Raji (cell line): Measurements from ENCODE around the gene PAXX.

Experiments used
- POLR2A ChIP-seq: IDR thresholded peaks from 2 replicates; pipeline ENCODE4 v1.6.1; 2011; ENCODE audit warnings: low read depth, low read length, control low read depth; ENCODE audit not compliant: insufficient read depth

The PAXX gene

DNA sequence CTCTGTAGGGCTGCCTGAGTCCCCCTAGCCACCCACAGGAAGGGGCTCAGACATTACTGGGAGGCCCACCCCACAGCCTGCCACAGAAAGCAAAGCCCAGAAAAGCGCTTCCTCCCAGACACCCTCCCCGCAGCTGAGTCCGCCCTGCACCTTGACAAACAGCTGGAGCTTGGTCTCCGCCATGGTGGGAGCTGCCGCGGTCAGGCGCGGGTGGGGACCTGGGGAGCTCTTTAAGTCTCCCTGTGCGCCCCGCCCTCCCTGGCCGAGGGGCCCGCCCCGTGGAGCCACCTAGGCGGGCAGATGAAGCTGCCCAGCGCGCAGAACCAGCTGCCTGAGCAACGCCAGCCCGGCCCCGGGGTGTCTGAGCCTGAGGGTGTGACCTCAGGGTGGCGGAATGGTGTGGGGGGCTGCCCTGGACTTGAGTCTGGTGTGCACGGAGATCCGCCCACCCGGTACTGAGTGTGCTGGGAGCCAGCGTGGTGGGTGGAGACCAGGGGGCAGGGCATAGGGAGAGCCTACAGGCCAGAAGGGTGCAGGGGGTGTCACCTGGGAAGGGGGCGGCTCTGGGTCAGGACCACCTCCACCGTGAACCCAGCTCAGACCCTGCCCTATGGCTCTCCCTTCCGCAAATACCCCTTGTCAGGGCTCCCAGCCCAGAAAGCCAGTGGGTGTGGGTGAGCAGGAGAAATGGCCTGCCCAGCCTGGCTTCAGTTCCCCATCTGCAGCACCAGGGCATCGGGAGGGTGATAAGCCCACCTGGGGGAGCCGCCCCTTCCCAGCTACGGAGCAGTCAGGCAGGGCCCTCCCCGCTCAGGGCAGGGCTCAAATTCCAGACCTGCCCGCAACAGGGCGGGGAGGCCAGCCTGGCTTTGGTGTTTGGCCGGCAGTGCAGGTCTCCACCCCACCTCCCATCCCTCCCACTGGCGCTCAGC lies 4.4 kb downstream of the PAXX start, which contains the start of gene CLIC3:
TSS of gene CLIC3 (minus strand) at position 208 of the 932 bp plus-strand sequence. CDS start at position 183, 25 bp downstream.
- no peak for TF ChIP-seq POLR2A

DNA sequence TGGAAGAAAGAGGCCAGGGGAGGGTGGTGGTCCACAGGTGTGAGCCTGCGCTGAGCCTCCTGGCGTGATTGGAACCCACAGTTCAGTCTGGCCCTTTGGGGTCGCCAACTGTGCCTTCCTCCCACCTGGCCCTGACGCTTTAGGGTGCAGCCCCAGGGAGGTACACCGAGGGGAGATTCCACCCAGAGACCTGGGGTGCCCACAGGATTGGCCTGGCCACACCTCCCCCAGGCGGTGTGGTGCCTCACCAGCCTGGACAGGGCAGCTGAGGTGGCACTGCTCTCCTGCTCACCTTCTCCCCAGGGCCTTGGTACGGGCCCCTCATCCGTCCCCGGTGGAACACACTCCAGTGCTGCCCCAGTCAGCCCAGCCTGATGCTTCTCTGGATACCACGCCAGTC lies 5.1 kb downstream of the PAXX start:
- 0 out of 2 replicates have a peak, but pooled peaks have one; percentile 29 for TF ChIP-seq POLR2A

DNA sequence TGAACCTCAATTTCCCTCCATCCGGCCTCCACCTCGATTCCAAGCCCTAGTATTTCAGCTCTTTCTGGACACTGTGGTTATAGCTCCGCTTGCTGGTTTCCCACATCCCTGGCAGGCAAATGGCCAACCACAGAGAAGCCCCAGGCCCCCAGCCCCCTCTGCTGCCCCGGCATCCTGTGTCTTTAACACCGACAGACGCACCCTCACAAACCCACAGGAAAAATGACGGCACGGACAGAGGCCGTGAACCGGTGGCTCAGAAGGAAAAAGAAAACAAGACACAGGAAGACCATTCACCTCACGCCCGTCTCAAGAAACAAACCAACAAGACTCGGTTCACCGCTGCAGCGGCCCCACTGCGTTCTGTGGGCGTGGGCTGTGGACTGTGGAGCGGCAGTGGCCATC lies 5.6 kb downstream of the PAXX start:
- TF ChIP-seq POLR2A = no peak

DNA sequence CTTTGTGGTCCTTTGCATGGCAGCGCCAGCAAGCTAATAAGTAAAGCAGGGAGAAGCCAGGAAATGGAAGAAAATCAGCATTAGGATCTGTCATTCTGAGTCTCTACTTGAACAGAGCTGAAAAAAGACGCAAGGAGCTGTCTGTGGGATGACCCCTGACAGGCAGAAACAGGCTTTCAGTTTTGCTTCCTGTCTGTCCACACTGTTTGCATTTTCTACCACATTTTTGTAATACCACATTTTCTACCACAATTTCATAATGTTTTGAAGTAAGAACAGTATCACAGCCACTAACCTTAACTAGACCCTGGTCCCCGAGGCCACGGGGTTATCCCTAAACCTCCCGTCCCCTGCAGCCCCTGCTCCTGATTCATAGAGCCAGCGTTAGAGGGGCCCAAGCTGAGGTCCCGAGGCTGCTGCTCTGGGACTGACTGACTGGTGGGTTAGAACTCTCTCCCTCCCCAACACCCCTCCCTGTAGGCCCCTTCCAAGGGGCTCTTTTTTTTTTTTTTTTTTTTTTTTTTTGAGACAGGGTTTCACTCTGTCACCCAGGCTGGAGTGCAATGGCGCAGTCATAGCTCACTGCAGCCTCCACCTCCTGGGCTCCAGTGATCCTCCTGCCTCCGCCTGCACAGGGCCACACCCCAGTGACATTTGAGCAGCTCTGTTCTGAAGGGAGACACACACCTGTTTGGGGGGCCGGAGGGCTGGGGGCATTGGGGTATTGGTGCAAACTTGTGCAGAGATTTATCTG lies 8.1 kb downstream of the PAXX start:
- TF ChIP-seq POLR2A = 0 out of 2 replicates have a peak, but pooled peaks have one; percentile 14

DNA sequence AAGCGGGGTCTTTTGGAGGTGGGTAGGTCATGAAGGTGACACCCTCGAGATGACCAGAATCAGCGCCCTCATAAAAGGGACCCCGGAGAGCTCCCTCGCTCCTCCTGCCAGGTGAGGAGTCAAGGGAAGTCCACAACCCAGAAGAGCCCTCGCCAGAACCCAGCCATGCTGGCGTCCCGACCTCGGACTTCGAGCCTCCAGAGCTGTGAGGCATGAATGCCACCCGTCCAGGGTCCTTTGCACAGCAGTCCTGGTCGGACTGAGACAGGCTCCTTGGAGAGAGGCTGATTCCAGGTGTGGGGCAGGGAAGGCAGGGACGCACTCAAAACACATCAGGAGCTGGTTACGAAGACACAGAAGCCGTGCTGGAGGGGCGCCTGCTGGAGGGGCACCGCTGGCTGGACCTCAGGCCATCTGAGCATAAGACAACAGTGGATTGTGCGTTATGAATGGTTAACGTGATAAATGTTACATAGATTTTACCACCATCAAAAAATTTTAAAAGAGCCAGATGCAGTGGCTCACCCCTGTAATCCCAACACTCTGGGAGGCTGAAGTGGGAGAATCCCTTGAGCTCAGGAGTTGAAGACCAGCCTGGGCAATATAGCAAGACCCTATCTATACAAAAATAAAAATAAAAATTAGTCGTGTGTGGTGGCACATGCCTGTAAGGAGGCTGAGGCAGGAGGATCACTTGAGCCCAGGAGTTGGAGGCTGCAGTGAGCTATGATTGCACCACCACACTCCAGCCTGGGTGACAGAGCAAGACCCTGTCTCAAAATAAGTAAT lies 9.8 kb downstream of the PAXX start:
- no peak for TF ChIP-seq POLR2A

DNA sequence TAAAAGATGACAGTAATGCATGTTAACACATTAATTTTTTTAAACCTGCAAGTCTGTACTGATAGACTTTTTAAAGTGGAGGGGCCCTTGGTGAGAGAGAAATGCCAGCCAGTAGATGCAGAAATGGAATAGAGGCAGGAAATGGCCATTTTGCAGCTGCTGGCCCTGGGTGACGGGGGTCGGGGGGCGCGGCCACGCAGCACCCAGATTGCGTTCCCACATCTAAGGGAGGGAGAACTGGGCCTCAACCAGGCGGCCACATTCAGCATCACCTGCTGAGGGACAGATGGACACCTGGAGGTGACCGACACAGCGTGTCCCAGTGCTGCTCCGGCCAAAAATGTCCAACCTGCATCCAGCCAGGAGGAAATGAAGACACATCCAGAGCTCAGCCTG lies 10.4 kb downstream of the PAXX start:
- TF ChIP-seq POLR2A = no peak

DNA sequence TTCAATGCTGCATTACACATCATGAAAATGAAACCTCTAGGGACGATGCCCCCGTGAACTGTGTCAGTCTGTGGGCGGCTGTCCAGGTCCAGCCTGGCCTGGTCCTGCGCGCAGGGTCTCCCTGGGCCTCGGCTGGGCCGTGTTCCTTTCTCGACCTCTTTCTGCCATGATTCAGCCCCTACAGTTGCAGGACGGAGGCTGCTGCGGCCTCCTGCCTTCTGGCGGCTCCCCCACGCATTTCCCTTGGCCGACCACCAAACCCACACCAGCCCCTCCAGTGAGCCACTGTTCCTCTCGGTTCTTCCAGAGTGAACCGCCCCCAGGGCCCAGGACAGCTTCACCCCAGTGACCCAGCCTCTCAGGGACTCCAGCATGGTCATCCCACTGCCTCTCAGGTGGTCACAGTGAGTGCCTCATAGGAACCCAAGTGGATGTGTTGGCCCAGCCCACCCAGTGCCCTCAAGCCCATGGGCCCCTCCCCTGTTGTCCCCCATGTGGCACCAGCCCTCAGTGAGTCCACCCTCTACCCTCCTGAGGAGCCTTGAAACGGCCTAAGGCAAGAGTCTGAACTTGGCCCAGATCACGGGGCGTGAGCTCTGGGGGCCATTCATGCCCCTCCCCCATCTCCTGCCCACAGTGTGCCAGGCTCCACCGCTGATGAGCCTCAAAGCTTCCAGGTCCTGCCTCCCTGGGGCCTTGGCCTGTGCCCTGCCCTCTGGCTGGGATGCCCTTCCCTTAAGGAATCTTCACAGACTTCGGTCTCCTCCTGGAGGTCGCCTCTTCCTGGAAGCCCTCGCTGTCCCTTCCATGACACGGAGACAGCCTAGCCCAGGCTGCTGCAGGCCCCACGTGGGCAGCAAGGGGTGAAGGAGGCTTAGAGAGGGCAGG lies 14.1 kb downstream of the PAXX start:
- no peak for TF ChIP-seq POLR2A

DNA sequence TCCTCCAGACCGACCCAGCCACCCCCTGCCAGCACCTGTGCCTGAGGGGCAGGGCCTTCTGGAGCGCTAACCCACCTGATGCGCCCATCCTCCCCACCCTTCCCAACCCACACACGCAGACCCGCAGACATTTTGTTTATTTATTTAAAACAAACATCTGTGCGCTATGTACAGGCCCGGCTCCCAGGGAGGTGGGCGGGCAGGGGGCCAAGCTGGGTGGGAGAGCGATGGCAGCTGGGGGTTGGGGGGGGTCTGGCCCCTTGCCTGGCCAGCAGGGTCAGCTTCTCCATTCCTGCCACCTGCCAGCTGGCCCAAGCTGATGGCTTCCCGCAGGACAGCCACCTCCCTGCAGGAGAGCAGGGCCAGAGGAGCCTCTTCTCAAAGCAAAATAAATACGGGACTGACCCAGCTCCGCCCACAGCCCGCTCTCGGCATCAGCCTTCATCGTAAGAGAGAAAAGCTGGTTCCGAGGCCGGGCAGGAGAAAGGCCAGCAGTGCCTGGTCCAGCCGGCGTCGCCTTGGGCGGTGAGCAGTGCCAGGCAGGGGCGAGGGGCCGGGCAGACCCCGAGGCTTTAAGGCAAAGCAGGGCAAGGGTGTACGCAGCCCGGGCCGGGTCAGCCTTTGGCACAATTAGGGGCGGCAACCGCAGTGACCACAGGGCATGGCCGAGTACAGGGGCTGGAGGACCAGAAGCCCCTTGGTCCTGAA lies 15.0 kb downstream of the PAXX start:
- no peak for TF ChIP-seq POLR2A

DNA sequence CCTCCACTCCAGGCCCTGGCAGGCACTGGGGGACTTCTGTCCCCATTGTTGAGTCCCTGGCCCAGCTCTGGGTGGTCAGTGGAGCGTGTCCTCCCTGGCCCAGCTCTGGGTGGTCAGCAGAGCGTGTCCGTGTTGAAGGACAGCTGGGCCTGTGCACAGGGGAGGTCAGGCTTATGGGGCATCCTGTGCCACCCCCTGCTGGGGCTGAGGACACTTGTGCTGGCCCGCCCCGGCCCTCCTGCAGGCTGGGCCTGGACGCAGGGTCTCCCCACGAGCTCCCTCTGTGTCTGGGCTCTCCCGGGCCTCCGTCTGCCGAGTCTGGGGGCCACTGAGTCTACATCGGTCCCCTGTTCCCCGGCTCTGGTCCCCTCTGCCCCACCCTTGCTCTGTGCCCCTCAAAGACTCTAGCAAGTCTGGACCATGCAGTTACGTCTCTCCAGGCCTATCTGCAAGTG lies 15.6 kb downstream of the PAXX start:
- TF ChIP-seq POLR2A = no peak

DNA sequence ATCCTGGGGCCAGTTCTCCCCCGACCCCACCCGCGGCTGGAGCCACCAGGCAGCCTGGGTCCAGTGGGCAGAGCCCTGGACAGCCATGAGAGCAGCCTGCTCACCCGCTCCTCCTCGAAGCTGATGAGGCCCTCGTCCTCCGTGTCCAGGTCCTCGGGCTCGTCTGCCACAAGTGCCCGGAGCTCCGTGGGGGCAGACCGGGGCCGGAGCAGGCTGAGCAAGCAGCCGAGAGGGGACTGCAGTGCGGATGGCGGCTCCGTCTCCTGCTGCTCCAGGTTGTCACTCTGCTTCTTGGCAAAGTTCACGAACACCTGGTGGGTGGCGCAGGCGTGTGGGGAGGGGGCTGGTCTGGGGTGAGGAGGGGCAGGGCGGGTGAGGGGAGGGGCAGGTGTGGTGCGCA lies 16.1 kb downstream of the PAXX start:
- TF ChIP-seq POLR2A = no peak

DNA sequence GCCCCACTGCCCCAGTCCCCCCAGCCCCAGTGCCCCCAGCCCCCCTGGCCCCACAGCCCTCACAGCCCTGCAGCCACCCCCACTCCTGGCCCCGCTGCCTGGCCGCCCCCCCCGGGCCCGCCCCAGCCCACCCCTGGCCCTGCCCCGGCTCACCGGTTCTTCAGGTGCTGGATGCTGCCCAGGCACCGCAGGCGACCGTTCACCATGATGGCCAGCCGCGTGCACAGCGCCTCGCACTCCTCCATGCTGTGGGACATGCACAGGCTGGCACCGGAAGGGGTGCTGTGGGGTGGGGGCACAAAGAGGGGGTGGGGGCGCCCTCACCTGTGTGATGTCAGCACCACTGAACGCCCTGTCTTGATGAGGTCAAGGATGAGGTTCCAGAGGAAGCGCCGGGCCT lies 17.0 kb downstream of the PAXX start:
- no peak for TF ChIP-seq POLR2A

DNA sequence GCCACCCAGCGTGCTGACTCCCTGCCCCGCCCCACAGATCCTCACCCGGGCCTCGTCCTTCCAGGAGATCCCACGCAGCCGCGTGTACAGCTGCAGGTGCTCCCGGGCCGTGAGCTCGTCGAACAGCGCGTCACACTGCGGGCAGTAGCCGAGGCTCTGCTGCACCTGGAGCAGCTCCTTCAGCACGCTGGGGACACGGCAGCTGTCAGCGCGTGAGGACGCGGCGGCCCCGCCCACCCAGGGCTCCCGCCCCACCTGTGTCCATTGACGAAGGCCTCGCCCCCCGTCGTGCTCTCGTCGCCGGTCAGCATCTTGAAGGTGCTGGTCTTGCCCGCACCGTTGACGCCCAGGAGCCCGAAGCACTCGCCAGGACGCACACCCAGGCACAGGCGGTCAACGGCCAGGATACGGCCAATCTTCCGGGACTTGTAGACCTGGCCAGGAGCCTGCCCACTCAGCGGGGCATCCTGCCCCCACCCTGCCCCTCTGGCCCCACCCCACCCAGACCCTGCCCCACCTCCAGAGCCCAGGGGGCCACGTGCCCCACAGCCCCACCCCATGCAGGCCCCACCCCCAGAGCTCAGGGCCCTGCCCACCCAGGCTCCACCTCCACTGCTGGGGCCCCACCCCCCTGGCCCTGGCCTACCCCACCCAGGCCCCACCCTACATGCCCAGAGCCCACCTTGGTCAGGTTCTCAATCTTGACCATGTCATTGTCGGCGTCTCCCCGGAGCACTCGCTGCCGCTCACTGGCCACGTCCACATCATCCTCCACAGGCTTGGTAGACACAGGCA lies 17.9 kb downstream of the PAXX start:
- no peak for TF ChIP-seq POLR2A

DNA sequence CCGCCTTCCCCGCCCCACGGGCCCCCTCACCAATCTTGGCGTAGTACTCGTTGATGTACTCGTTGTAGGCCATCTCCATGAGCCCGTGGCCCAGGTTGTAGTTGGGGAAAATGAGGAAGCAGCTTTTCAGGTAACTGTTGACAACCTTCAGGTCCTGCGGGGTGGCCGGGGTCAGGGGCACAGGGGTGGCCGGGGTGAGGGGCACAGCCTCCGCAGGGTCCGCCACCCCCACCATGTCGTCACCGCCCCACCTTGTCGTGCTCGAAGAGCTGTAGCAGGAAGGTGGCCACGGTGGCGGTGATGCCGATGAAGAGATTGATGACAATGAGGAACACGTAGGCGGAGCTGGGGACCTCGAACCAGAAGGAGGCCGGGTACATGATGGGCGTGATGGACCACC lies 18.9 kb downstream of the PAXX start:
- TF ChIP-seq POLR2A = no peak
